Right hindlimb (tissue), 1 donor: Measurements from ENCODE around the gene STARD3.

Experiments used
- DNase-seq: peaks from one replicate; pipeline ENCODE4 v3.0.0-alpha.2; 2018

Gene STARD3

DNA sequence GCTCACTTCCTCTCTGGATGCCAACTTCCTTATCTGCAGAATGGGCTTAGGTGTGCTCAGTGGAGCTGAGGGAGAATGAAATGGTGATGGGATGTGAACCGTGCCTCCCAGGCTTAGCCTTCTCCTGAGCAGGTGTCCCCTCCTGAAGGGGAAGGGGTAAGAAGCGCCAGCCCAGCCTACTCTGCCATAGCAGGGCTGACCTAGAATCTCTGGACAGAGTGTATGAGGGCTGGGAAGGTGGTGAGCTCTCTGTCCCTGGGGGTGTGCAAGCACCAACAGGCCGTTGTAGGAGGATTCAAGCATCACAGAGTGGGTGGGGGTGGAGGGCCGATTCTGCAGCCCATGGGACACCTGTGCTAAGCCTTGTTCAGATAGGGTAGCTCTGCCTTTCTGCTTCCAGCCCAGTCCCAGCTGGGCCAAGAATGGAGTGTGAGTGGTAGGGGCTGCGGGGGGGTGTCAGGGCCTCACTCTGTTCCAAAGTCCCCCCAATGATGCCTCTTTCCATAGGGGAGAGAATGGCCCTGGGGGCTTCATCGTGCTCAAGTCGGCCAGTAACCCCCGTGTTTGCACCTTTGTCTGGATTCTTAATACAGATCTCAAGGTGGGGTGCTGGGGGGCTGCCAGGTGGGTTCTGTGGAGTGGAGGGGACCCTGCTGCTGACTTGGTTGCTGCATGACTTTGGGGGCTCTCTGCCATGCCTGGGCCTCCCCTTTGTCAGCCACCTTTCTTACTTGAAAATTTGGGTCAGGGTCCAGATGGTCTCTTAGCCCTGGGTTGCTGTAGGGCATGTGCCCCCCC is 25.0 kb downstream of the STARD3 start:
- no peak for DNase-seq

DNA sequence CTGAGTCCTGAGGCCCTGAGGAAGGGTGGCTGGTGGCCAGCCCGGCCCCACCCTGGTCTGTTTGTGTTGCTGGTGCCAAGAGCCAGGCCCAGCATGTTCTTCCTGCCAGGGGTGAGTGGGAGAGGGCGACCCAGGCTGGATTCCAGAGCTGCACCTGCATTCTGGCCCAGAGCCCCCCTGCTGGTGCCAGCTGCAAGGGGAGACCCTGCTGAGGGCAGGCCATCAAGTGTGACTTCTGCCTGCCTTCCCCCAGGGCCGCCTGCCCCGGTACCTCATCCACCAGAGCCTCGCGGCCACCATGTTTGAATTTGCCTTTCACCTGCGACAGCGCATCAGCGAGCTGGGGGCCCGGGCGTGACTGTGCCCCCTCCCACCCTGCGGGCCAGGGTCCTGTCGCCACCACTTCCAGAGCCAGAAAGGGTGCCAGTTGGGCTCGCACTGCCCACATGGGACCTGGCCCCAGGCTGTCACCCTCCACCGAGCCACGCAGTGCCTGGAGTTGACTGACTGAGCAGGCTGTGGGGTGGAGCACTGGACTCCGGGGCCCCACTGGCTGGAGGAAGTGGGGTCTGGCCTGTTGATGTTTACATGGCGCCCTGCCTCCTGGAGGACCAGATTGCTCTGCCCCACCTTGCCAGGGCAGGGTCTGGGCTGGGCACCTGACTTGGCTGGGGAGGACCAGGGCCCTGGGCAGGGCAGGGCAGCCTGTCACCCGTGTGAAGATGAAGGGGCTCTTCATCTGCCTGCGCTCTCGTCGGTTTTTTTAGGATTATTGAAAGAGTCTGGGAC is 25.8 kb downstream of the STARD3 start:
- no peak for DNase-seq

DNA sequence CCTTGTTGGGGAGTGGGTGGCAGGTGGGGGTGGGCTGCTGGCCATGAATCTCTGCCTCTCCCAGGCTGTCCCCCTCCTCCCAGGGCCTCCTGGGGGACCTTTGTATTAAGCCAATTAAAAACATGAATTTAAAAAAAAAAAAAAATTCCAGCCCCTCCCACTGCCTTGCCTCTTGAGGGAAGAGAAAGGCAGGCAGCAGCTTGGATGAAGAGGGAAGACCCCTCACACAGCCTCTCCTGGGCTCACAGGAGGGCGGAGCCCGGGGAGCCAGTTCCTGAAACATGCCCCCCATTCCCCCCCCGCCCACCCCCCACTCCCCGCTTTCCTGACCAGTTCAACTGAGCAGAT is 26.4 kb downstream of the STARD3 start:
- DNase-seq = no peak

DNA sequence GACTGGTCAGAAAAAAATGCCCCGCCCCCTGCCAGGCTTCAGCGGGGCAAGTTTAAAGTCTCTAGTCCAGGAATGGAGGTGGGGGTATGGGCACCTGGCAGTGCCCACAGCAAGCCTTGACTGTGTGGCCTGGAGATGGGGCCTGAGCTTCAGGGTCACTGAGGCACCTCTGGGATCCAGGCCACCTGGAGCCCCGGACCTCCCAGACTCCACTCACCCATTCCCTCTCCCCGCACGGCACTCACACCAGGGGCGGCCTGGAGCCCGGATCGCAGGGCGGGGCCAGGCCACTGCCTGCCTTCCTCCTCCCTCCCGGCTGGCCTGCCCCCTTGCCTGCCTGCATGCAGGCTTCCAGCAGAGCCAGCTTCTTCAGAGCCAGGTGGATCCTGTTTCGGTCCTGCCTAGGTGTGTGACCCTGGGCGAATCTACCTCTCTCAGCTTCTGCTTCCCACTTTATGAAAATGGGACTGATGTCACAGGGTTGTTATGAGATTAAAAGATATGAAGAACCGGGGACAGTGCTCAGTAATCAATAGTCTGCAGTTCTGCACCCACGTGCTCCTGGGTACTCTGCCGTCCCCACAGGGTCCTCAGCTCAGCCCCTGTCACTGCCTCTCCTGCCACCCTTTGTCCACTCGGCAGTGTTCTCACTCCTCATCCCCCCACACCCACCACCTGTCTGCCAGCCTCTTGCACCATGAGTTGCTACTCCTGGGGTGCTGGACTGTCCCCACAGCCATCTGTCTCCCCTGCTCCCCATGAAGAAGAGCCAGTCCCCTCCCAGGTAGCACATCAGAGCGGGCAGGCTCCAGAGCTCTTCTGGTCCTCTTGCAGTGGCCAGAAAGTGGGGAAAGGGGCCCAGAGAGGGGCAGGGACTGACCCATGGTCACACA is 27.0 kb downstream of the STARD3 start:
- no peak for DNase-seq

DNA sequence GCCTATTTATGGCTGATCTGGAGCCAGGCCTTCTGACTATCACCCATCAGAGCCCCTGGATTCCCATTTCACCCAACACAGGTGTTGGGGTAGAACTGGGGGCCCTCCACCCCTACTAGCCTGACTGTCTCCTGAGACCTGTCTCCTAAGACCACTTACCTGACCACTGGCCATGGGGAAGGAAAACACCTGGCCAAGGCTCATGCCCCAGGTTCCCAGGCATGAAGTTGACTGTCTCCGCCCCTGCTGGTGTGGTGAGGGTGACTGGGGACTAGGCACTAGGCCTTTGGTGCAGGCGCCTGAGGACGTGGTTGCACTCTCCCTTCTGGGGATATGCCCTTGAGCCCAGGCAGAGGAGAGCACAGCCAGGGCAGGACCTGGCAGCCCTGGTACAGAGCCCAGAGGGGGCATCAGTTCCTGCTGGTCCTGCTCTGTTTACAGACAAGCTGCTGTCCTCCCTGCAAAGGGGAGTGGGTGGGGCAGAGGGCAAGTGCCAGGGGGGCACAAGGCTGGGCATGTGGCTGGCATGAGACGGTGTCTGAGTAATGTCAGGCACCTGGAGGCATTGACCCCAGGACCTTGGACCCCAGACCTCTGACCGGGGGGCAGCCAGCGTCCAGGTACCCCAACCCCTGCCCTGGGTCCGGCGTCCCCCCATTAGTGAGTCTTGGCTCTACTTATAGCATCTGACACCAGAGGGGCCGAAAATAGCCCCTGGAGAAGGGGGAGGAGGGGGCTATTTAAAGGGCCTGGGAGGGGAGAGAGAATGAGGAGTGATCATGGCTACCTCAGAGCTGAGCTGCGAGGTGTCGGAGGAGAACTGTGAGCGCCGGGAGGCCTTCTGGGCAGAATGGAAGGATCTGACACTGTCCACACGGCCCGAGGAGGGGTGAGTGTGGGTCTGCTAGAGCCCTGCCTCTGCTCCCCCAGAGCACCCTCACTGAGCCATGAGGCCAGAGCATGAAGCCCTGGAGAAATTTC is 27.9 kb downstream of the STARD3 start, which contains the start of gene TCAP:
TSS of gene TCAP (plus strand) at position 769 of the 981 bp plus-strand sequence. CDS start at position 780, 11 bp downstream.
- no peak for DNase-seq

DNA sequence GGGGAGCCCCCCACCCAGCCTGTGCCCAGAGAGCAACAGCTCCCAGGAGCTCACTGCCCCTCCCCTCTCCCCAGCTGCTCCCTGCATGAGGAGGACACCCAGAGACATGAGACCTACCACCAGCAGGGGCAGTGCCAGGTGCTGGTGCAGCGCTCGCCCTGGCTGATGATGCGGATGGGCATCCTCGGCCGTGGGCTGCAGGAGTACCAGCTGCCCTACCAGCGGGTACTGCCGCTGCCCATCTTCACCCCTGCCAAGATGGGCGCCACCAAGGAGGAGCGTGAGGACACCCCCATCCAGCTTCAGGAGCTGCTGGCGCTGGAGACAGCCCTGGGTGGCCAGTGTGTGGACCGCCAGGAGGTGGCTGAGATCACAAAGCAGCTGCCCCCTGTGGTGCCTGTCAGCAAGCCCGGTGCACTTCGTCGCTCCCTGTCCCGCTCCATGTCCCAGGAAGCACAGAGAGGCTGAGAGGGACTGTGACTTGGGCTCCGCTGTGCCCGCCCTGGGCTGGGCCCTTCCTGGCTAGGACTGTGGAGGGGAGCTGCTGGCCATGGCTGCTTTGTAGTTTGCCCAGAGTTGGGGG is 28.8 kb downstream of the STARD3 start:
- no peak for DNase-seq

DNA sequence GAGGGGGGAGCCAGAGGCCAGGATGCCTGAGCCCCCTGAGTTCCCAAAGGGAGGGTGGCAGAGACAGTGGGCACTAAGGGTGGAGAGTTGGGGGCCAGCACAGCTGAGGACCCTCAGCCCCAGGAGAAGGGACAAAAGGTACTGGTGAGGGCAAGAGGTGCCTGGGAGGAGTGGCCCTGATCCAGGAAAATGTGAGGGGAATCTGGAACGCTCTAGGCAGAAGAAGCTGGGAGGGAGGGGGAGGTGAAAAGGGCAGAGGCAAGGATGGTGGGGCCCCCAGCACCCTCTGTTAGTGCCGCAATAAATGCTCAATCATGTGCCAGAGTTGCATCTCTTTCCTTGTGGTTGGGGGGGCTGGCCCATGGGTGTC is 29.3 kb downstream of the STARD3 start:
- no peak for DNase-seq

DNA sequence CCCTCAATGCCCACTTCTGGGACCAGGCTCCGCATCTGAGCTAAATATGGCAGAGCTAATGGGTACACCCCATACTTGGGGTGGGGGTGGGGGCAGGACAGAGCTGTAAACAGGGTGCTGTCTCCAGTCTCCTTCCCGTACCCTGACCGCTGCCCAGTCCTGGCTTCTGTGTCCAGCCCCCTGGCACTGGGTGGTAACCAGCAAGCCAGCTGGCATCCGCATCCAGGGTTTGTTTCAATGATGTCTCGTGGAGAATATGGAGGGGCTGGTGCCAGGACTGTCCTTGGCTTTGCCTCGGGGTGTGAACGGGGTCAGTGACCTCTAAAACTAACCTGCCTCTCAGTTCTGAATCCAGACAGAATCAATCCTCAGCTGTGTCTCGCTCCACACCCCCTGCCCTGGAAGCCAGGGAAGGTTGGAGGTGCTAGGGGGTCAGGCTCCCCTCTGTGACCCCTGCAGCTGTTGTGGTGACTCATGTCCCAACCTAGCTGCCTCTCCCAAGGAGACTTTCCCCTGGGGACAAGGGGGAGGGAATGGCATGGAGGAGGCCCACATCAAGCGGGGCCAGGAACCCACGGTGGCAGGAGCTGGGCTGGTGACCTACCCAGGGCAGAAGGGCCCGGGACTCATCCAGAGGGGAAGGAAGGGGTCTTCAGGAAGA is 29.8 kb downstream of the STARD3 start:
- DNase-seq = no peak

DNA sequence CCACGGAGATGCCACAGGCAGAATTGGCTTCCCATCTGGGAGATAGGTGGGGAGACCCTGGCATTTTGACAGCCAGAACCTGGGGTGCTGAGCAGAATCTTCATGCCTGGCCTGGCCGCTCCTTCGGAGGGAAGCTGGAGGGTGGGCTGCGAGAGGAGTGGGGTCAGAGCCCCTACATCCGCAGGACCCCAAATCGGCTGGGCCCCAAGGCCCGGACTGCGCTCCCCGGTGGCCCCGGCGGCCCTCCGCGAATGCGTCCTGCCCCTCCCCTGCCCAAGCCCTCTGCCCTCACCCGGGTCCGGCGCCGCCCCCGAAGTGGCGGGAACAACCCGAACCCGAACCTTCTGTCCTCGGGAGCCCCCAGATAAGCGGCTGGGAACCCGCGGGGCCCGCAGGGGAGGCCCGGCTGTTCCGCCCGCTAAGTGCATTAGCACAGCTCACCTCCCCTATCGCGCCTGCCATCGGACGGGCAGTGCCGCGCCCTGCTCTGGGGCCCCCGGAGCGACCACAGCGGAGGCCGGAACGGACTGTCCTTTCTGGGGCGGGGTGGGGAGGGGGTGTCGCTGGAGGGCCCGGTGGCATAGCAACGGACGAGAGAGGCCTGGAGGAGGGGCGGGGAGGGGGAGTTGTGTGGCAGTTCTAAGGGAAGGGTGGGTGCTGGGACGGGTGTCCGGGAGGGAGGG is 30.5 kb downstream of the STARD3 start:
- DNase-seq = no peak

DNA sequence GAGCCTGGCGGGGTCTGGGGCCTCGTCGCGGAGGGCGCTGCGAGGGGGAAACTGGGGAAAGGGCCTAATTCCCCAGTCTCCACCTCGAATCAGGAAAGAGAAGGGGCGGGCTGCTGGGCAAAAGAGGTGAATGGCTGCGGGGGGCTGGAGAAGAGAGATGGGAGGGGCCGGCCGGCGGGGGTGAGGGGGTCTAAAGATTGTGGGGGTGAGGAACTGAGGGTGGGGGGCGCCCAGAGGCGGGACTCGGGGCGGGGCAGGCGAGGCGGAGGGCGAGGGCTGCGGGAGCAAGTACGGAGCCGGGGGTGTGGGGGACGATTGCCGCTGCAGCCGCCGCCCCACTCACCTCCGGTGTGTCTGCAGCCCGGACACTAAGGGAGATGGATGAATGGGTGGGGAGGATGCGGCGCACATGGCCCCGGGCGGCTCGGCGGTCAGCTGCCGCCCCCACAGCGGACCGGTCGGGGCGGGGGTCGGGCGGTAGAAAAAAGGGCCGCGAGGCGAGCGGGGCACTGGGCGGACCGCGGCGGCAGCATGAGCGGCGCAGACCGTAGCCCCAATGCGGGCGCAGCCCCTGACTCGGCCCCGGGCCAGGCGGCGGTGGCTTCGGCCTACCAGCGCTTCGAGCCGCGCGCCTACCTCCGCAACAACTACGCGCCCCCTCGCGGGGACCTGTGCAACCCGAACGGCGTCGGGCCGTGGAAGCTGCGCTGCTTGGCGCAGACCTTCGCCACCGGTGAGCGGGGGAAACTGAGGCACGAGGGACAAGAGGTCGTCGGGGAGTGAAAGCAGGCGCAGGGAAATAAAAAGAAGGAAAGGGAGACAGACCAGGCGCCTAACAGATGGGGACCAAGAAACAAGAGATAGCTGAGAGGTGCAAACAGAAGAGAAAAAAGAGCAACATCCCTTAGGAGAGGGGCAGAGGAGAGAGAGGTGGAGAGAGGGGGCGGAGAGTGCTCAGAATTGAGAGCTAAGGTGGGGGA is 31.3 kb downstream of the STARD3 start, which contains the start of gene PNMT:
TSS of gene PNMT (plus strand) at position 509 of the 980 bp plus-strand sequence. CDS start at position 532, 23 bp downstream.
- DNase-seq = peak; percentile 75

DNA sequence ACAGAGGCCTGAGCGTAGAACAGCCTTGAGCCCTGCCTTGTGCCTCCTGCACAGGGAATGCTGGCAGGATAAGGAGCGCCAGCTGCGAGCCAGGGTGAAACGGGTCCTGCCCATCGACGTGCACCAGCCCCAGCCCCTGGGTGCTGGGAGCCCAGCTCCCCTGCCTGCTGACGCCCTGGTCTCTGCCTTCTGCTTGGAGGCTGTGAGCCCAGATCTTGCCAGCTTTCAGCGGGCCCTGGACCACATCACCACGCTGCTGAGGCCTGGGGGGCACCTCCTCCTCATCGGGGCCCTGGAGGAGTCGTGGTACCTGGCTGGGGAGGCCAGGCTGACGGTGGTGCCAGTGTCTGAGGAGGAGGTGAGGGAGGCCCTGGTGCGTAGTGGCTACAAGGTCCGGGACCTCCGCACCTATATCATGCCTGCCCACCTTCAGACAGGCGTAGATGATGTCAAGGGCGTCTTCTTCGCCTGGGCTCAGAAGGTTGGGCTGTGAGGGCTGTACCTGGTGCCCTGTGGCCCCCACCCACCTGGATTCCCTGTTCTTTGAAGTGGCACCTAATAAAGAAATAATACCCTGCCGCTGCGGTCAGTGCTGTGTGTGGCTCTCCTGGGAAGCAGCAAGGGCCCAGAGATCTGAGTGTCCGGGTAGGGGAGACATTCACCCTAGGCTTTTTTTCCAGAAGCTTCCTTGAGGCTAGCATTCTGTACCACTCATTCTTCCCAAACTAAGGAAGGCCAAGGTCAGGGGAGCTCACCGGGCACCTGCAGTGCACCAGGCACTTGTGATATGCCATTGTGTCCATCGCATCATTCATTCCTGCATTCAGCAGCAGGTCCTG is 33.2 kb downstream of the STARD3 start:
- DNase-seq = no peak

DNA sequence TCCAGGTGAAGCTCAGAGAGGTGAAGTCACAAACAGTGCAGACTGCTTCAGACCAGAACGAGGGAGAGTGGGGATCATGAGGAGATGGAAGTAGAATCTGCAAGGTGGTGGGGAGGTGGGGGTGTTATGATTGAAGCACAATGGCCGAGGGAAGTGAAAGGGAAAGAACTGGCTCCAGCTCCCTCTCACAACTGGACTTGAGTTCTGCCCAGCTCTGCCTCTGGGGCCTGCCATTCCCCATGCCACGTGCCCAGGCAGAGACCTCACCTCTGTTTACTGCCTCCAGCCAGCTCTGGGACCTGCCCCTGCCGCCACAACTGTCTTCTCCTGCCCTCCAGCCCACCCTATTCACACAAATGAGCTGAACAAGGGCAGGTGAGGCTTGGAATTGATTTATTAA is 33.8 kb downstream of the STARD3 start:
- no peak for DNase-seq

DNA sequence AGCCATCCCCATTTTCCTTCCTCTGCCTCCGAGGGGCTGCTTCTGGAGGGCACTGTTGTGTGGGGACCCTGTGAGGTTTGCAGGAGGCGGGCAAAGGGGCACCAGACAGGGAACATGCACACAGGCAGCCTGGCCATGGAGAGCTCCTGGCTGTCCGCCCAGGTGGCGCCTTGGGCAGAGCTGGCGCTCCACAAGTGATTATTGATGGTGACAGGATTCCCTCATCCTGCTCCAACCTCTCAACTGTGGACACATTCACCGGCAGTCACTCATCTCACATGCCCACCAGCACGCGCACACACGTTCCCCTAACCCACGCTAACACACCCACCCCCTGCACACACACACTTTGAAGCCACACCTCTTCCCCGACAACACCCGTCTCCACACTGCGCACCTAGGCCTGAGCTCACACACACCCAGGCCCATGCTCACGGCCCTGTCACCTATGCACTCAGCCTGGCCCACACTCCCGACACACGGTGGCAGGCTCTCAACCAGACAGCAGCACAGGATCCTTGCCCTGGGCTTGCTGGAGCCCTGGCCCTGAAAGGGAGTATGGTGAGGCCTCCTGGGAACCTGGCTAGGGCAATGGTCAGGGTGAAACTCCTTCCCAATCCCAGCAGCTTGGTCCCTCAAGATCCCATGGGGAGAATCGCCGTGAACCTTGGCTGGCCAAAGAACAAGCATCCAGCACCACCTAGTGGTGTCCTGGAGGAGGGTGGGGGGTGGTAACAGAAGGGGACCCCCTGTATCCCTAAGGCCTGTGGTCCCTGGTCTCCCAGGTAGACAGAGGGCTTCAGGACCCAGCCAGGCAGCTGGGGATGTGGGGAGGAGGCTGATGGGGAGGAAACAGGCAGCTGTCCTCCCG is 34.9 kb downstream of the STARD3 start:
- DNase-seq = no peak

DNA sequence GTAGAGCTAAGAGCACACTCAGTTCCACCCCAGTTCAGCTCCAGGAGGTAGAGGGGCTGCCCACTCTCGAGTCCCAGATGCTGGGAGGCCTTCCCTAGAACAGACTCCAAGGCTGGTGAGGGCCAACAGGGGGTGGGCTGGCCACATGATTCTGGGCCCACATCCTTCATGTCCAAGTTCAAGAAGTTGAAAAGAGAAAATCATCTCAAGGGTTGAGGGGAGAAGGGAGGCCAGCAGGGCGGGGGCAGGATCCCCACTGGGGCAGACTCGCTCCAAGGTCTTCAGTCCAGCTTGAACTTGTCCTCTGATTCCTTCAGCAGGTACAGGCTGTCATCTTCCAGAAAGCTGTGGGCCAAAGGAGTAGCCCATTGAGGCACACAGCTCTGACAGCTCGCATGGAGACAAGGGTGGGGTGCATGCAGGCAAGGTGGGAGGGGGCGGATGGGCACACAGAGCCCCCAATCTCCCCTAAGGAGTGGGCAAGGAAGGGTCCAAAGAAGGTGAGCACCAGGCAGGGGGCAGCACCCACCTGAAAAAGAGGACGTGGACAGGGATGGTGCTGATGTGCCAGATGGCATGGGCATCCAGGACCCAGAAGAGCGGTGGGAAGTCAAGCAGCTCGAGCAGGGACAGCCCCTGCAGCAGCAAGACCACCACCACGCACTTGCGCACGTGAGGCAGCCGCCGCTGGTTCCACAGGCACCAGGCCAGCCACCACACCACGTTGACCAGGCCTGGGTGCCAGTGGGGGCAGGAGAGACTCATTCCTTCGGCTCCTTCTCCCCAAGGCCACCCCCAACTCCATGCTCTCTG is 35.8 kb downstream of the STARD3 start:
- DNase-seq = no peak

DNA sequence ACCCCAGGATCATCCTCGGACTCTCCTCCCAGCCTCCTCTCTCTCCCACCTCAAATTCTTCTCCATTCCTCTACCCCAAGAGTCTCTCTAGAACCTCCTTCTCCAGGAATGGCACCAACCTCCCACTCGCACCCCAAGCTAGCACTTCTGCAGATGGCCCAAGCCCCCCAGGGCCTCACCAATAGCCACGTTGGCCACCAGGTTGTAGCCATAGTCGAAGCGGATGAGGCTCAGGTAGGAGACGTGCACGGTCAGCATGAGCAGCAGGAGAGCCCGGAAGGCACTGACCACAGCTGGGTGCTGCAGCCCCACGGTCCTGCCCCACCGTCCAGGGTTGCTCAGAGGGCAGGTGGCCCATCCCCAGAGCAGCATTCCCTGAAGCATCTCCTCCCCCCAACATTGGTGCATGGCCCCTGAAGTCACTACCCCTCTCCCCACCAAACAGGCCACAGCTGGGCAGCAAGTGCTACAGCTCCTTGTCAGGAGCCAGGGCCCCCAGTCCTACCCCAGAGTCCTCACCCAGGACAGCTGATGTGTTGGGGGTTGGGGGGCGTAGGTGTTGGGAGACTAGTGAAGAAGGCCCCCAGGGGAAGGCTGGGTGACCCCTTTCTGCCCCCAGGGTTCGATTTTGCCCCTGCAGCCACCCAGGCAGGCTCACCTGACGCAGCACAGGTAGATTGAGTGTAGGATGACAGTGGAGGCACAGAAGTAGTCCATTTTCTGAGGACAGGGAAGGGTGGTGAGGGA is 36.6 kb downstream of the STARD3 start:
- no peak for DNase-seq
